Measurements from ENCODE around the gene TRIM40.

The TRIM40 gene

GRCh38 chr6:30150671-30151395 is 14.9 kb downstream of the TRIM40 start:
- no peak for DNase-seq

- DNase-seq: no peak
Measured at GRCh38 chr6:30151580-30151979, 15.6 kb downstream of the TRIM40 start.

- DNase-seq: no peak
Measured at GRCh38 chr6:30152016-30152673, 16.2 kb downstream of the TRIM40 start.

- DNase-seq: no peak
Measured at GRCh38 chr6:30152910-30153610, 17.1 kb downstream of the TRIM40 start.

GRCh38 chr6:30154061-30154460 is 18.1 kb downstream of the TRIM40 start:
- DNase-seq: no peak

- DNase-seq: no peak
Measured at GRCh38 chr6:30154709-30155519, 19.0 kb downstream of the TRIM40 start.

GRCh38 chr6:30155520-30156261 is 19.8 kb downstream of the TRIM40 start:
- no peak for DNase-seq

GRCh38 chr6:30156262-30156599 is 20.3 kb downstream of the TRIM40 start:
- no peak for DNase-seq

- DNase-seq: no peak
Measured at GRCh38 chr6:30156774-30157173, 20.8 kb downstream of the TRIM40 start.

GRCh38 chr6:30157581-30157980 is 21.6 kb downstream of the TRIM40 start:
- DNase-seq: no peak

- DNase-seq: no peak
Measured at GRCh38 chr6:30157999-30158398, 22.1 kb downstream of the TRIM40 start.

GRCh38 chr6:30158475-30159040 is 22.6 kb downstream of the TRIM40 start:
- DNase-seq: no peak

- DNase-seq: no peak
Measured at GRCh38 chr6:30160008-30160784, 24.3 kb downstream of the TRIM40 start.

- DNase-seq: no peak
Measured at GRCh38 chr6:30160785-30161531, 25.0 kb downstream of the TRIM40 start, which contains the start of gene TRIM10. Gene TRIM10, minus strand, starts transcription at chr6:30161211. Its CDS starts 353 bp downstream, at chr6:30160858.

- no peak for DNase-seq
Measured at GRCh38 chr6:30162265-30163089, 26.5 kb downstream of the TRIM40 start.

- DNase-seq: peak; percentile 30
Measured at GRCh38 chr6:30163090-30163917, 27.4 kb downstream of the TRIM40 start, which contains the start of gene TRIM15. Gene TRIM15, plus strand, starts transcription at chr6:30163546. Its CDS starts 139 bp downstream, at chr6:30163685.

GRCh38 chr6:30163918-30164654 is 28.1 kb downstream of the TRIM40 start:
- DNase-seq: no peak

- DNase-seq: no peak
Measured at GRCh38 chr6:30164714-30165113, 28.8 kb downstream of the TRIM40 start.
